PFSK-1 (cell line): ENCODE data around the gene PLEKHS1.

Experiments
- FOXP2 ChIP-seq: optimal IDR thresholded peaks from 2 replicates; pipeline ENCODE3; 2011; ENCODE audit warnings: borderline replicate concordance, control low read depth, inconsistent platforms; ENCODE audit not compliant: insufficient read depth; ENCODE audit errors: extremely low read length, extremely low read depth
- POLR2AphosphoS5 ChIP-seq: IDR thresholded peaks from 2 replicates; pipeline ENCODE4 v1.6.1; 2012; ENCODE audit warnings: low read depth, mild to moderate bottlenecking, control low read depth, low read length, moderate library complexity
- REST ChIP-seq, 2 experiments: IDR thresholded peaks; 2 replicates each; pipeline versions ENCODE4 v1.6.1 to v1.8.0; 2011 to 2012; ENCODE audit warnings: low read depth in 2 of 2, low read length in 2 of 2, control low read depth in 1 of 2, inconsistent platforms in 1 of 2, mild to moderate bottlenecking in 1 of 2, moderate library complexity in 1 of 2; ENCODE audit not compliant: insufficient read depth in 1 of 2
- SIN3A ChIP-seq: IDR thresholded peaks from 2 replicates; pipeline ENCODE4 v1.6.1; 2012; ENCODE audit warnings: mild to moderate bottlenecking, low read length, moderate library complexity, borderline replicate concordance; ENCODE audit not compliant: insufficient read depth
- TAF1 ChIP-seq: IDR thresholded peaks from 2 replicates; pipeline ENCODE4 v1.6.1; 2012; ENCODE audit warnings: low read length, control low read depth, borderline replicate concordance; ENCODE audit not compliant: insufficient read depth

PLEKHS1 gene

GRCh38 chr10:113767222-113767621 lies 15.7 kb downstream of the PLEKHS1 start:
- TF ChIP-seq FOXP2 (no peak), POLR2AphosphoS5 (no peak), SIN3A (no peak), TAF1 (no peak), REST (IDR thresholded peaks at IDR 0.05; ENCODE audit: insufficient read depth in 1 of 2, low read depth in 2 of 2, low read length in 2 of 2) (no peak)

GRCh38 chr10:113770346-113770745 lies 18.9 kb downstream of the PLEKHS1 start:
- TF ChIP-seq POLR2AphosphoS5: no peak
- no peak for TF ChIP-seq SIN3A
- no peak for TF ChIP-seq REST (IDR thresholded peaks at IDR 0.05; ENCODE audit: insufficient read depth in 1 of 2, low read depth in 2 of 2, low read length in 2 of 2)
- TF ChIP-seq TAF1: no peak
- no peak for TF ChIP-seq FOXP2

- TF ChIP-seq FOXP2: no peak
- no peak for TF ChIP-seq POLR2AphosphoS5
- no peak for TF ChIP-seq SIN3A
- TF ChIP-seq REST (IDR thresholded peaks at IDR 0.05; ENCODE audit: insufficient read depth in 1 of 2, low read depth in 2 of 2, low read length in 2 of 2): no peak
- no peak for TF ChIP-seq TAF1
Observed at GRCh38 chr10:113775686-113776294, 24.3 kb downstream of the PLEKHS1 start.

- no peak for TF ChIP-seq REST (IDR thresholded peaks at IDR 0.05; ENCODE audit: insufficient read depth in 1 of 2, low read depth in 2 of 2, low read length in 2 of 2)
- TF ChIP-seq SIN3A: no peak
- no peak for TF ChIP-seq FOXP2
- no peak for TF ChIP-seq POLR2AphosphoS5
- TF ChIP-seq TAF1: no peak
Observed at GRCh38 chr10:113776553-113776952, 25.1 kb downstream of the PLEKHS1 start.

GRCh38 chr10:113780681-113781250 lies 29.3 kb downstream of the PLEKHS1 start:
- TF ChIP-seq TAF1 (no peak), POLR2AphosphoS5 (no peak), FOXP2 (no peak), SIN3A (no peak), REST (IDR thresholded peaks at IDR 0.05; ENCODE audit: insufficient read depth in 1 of 2, low read depth in 2 of 2, low read length in 2 of 2) (no peak)
